GM13976 (cell line): ENCODE results near the gene PSG4.
"Not testable (repeated sequence)": the region's sequence is repeated elsewhere in the genome, so short reads cannot be mapped to it uniquely, and the experiment has no call there.

Experiments used
- DNase-seq: peaks from one replicate; pipeline ENCODE4 v3.0.0; 2012; ENCODE audit warnings: low spot score
- CTCF ChIP-seq: IDR thresholded peaks from 2 replicates; pipeline ENCODE4 v1.5.1; 2012; ENCODE audit warnings: borderline replicate concordance, mild to moderate bottlenecking; ENCODE audit not compliant: insufficient read depth; ENCODE audit errors: extremely low read depth, missing control alignments, control extremely low read depth
- in situ Hi-C: fragments of 300-500 bp; cut with MboI; formaldehyde crosslinking; loops from one replicate; pipeline ENCODE4 v1.12.0; 2022; ENCODE audit warnings: low sequenced_read_pairs, mixed read lengths, inconsistent platforms; ENCODE audit not compliant: unreplicated experiment

Gene PSG4

DNA sequence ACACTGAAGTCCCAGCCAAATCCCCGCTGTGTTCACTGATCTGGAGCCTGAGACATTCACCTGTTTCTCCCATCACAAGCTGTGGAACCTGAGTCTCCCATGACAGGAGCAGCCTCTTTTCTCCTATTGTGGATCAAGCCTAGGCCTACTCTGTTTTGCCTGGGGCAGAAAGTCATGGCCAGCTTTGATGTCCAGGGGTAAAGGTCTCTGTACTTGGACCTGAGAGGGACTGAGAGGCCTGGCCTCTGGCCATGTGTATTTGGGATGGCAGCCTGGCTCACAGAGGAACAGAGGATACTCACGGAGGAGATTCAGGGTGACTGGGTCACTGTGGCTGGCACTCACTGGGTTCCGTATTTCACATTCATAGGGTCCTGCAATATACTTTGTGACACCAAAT is 26.9 kb downstream of the PSG4 start:
- not testable (repeated sequence) for DNase-seq

GRCh38 chr19:43165906-43166305 is 39.5 kb downstream of the PSG4 start:
- DNase-seq, in situ Hi-C loops: not testable (repeated sequence)

More for the DNA sequence above, 26.9 kb downstream of the PSG4 start:
- in situ Hi-C loops: not testable (repeated sequence)

- in situ Hi-C loops: not testable (repeated sequence)
These were observed 42.3 kb downstream of the PSG4 start for GRCh38 chr19:43163135-43163534.

GRCh38 chr19:43162261-43162660 is 43.2 kb downstream of the PSG4 start:
- DNase-seq, in situ Hi-C loops: not testable (repeated sequence)

More at GRCh38 chr19:43163135-43163534, 42.3 kb downstream of the PSG4 start:
- DNase-seq: not testable (repeated sequence)

GRCh38 chr19:43152214-43152613 is 53.2 kb downstream of the PSG4 start:
- no peak for TF ChIP-seq CTCF
- no peak for DNase-seq
- in situ Hi-C loops: no loop called here

DNA sequence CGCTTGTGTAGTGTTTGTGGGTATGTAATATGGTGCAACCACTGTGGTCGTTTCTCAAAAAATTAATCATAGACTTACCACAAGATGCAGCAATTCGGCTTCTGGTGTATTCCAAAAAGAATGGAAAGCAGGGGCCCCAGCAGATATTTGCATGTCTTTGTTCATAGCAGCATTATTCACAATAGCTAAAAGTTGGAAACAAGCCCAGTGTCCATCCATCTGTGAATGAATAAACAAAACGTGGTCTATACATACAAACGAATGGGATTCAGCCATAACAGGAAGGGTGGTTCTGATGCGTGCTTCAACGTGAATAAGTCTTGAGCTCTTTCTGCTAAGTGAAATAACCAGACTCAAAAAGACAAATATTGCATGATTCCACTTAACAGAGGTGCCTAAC is 55.6 kb downstream of the PSG4 start:
- in situ Hi-C loops, DNase-seq: not testable (repeated sequence)

- no peak for TF ChIP-seq CTCF
- DNase-seq: no peak
- in situ Hi-C loops: no loop called here
These were observed 57.2 kb downstream of the PSG4 start for GRCh38 chr19:43148233-43148632.
